Thoracic aorta (tissue), 2 donors: ENCODE results near the gene TAS1R1. TPM values are rescaled to one million over a fixed set of nuclear protein-coding genes. Genes with fewer than 3 reads are reported as not detected.

Experiments used
- ATAC-seq: fragments of 150-250 bp; one replicate; pipeline ENCODE4 v1.8.0; 2017; ENCODE audit warnings: low read depth; ENCODE audit not compliant: insufficient number of reproducible peaks, low FRiP score
- DNase-seq: peaks from one replicate; pipeline ENCODE4 v3.0.0-alpha.2; 2020; ENCODE audit warnings: low spot score
- H3K27ac ChIP-seq, 2 donors: fragments of 200-600 bp; sonication (generic); 1 replicate in 1 of 2; 2 replicates in 1 of 2; pipeline ENCODE4 v1.5.1; 2016; ENCODE audit warnings: mild to moderate bottlenecking in 2 of 2, moderate library complexity in 2 of 2
- H3K27me3 ChIP-seq: fragments of 200-600 bp; sonication (generic); replicated peaks from 2 replicates; pipeline ENCODE4 v1.6.0; 2016; ENCODE audit warnings: mild to moderate bottlenecking; ENCODE audit not compliant: insufficient read depth
- H3K36me3 ChIP-seq: fragments of 200-600 bp; sonication (generic); one replicate; pipeline ENCODE4 v1.5.1; 2016
- H3K4me1 ChIP-seq, 2 donors: fragments of 200-600 bp; sonication (generic); 1 replicate in 1 of 2; 2 replicates in 1 of 2; pipeline versions ENCODE4 v1.5.1 to v1.6.0; 2016; ENCODE audit warnings: low read depth in 2 of 2, mild to moderate bottlenecking in 1 of 2; ENCODE audit not compliant: control insufficient read depth in 1 of 2
- H3K4me3 ChIP-seq: fragments of 200-600 bp; sonication (generic); 2 replicates; pipeline ENCODE4 v1.5.1; 2016; ENCODE audit warnings: mild to moderate bottlenecking
- H3K9me3 ChIP-seq: fragments of 200-600 bp; sonication (generic); 2 replicates; pipeline ENCODE4 v1.5.1; 2016
- CTCF ChIP-seq: fragments of 200-600 bp; sonication (generic); IDR thresholded peaks from one replicate; pipeline ENCODE4 v1.5.1; 2019; ENCODE audit warnings: antibody characterized with exemption
- total RNA-seq, 2 donors: library from RNA; depleted of rRNA; stranded (reverse); fragments of >200 nt; gene quantifications; one replicate each; pipeline versions ENCODE4 v1.1.0 to v1.2.3, GENCODE V29; 2016

Gene TAS1R1
- total RNA-seq, 2 donors from 2014 or later, result 0.81 TPM; not detected in 1

- Histone ChIP-seq H3K9me3 (no peaks in the 10 kb centered on the region), H3K4me3 (no peak overlapping the region), H3K4me1 (peaks cover 17 to 38% of the 10 kb centered on the region in 2 donors), H3K27ac (peak overlapping the region in 1 of 2 donors; percentile 93), H3K27me3 (no peaks in the 10 kb centered on the region), H3K36me3 (no peaks in the 10 kb centered on the region)
- DNase-seq (no peak), ATAC-seq (no peak)
- TF ChIP-seq CTCF, result no peak
Observed at GRCh38 chr1:6581561-6582305, 26.6 kb downstream of the TAS1R1 start.

- H3K27me3 ChIP-seq, result no peaks in the 10 kb centered on the region
- H3K9me3 ChIP-seq, result no peaks in the 10 kb centered on the region
- H3K4me3 ChIP-seq, result no peak overlapping the region
- peak overlapping the region in 1 of 2 donors; percentile 10 for H3K27ac ChIP-seq
- DNase-seq (no peak), ATAC-seq (no peak)
- H3K4me1 ChIP-seq, result peaks cover 19 to 44% of the 10 kb centered on the region in 2 donors
- H3K36me3 ChIP-seq, result no peaks in the 10 kb centered on the region
- no peak for TF ChIP-seq CTCF
Observed at GRCh38 chr1:6582370-6582769, 27.3 kb downstream of the TAS1R1 start.

- no peak overlapping the region for H3K27ac ChIP-seq
- no peaks in the 10 kb centered on the region for H3K27me3 ChIP-seq
- peak; percentile 38 for TF ChIP-seq CTCF
- DNase-seq (no peak), ATAC-seq (no peak)
- no peaks in the 10 kb centered on the region for H3K9me3 ChIP-seq
- no peak overlapping the region for H3K4me3 ChIP-seq
- peaks cover 27 to 57% of the 10 kb centered on the region in 2 donors for H3K4me1 ChIP-seq
- peaks cover 15% of the 10 kb centered on the region for H3K36me3 ChIP-seq
Observed at GRCh38 chr1:6584126-6585080, 29.3 kb downstream of the TAS1R1 start.

GRCh38 chr1:6585081-6585722, 30.1 kb downstream of the TAS1R1 start:
- TF ChIP-seq CTCF, result no peak
- H3K4me1 ChIP-seq, result peaks cover 27 to 63% of the 10 kb centered on the region in 2 donors
- DNase-seq (no peak), ATAC-seq (no peak)
- H3K4me3 ChIP-seq, result no peak overlapping the region
- H3K36me3 ChIP-seq, result peaks cover 23% of the 10 kb centered on the region
- H3K27me3 ChIP-seq, result no peaks in the 10 kb centered on the region
- H3K9me3 ChIP-seq, result no peaks in the 10 kb centered on the region
- H3K27ac ChIP-seq, result no peak overlapping the region
